A549 (cell line): ENCODE data around the gene GATB. TPM values are rescaled to one million over a fixed set of nuclear protein-coding genes. Genes with fewer than 3 reads are reported as not detected.

Source experiments
- ATAC-seq, 2 experiments: fragments of 200-7000 bp in 1 of 2; fragments of >200 bp in 1 of 2; cut with Nextera tagmentation in 1 of 2; cut with Tn5 transposase in 1 of 2; 3 replicates each; pipeline versions ENCODE4 v1.8.0 to v1.9.1; 2018 to 2020; ENCODE audit warnings: mild to moderate bottlenecking in 1 of 2, moderate library complexity in 1 of 2
- CTCF ChIA-PET: fragments of 300-600 bp; sonication (Branson Sonifier 250); formaldehyde crosslinking; extraction: SDS; loops from one replicate; lab custom pipeline; 2021; ENCODE audit warnings: antibody characterized with exemption, inconsistent platforms; lab: Yijun Ruan, JAX
- POLR2A ChIA-PET: fragments of 350-600 bp; formaldehyde crosslinking; extraction: SDS; loops from one replicate; lab custom pipeline; 2021; ENCODE audit warnings: antibody characterized with exemption, inconsistent platforms; lab: Yijun Ruan, JAX
- DNase-seq, 2 experiments: peaks; one replicate each; pipeline versions ENCODE4 v3.0.0 to v3.0.0-alpha.2; 2011 to 2016; ENCODE audit warnings: low read depth in 1 of 2, low spot score in 1 of 2
- FAIRE-seq: peaks from 2 replicates; lab custom pipeline; 2011; peaks lifted over from hg19 to GRCh38; lab: Jason Lieb, UNC
- H3K27ac ChIP-seq, 2 experiments: fragments of >200 bp; sonication (Bioruptor Twin); formaldehyde crosslinking; 3 replicates each; pipeline ENCODE4 v1.5.1; 2016 to 2017
- H3K4me1 ChIP-seq: fragments of >200 bp; sonication (Bioruptor Twin); formaldehyde crosslinking; 3 replicates; pipeline ENCODE4 v1.6.1; 2016
- H3K4me2 ChIP-seq: fragments of >200 bp; sonication (Bioruptor Twin); formaldehyde crosslinking; 3 replicates; pipeline ENCODE4 v1.6.1; 2016
- H3K4me3 ChIP-seq: fragments of >200 bp; sonication (Bioruptor Twin); formaldehyde crosslinking; 3 replicates; pipeline ENCODE4 v1.5.1; 2016
- H3K9me3 ChIP-seq: fragments of >200 bp; sonication (Bioruptor Twin); formaldehyde crosslinking; 3 replicates; pipeline ENCODE4 v1.6.1; 2016
- BHLHE40 ChIP-seq: IDR thresholded peaks from 2 replicates; pipeline ENCODE4 v1.6.1; 2012; ENCODE audit warnings: low read depth, low read length, inconsistent platforms
- CHD2 ChIP-seq: fragments of 150-350 bp; IDR thresholded peaks from 2 replicates; pipeline ENCODE4 v1.6.1; 2014; ENCODE audit warnings: low read length; ENCODE audit not compliant: partially characterized antibody
- EHF ChIP-seq: fragments of 250-450 bp; sonication (Bioruptor Pico); IDR thresholded peaks from 2 replicates; pipeline ENCODE4 v1.5.0; 2020; ENCODE audit warnings: mild to moderate bottlenecking
- EHMT2 ChIP-seq: fragments of 200-600 bp; sonication (generic); IDR thresholded peaks from 2 replicates; pipeline ENCODE4 v1.6.1; 2016; ENCODE audit warnings: antibody characterized with exemption, low read depth, mild to moderate bottlenecking, moderate library complexity
- ESRRA ChIP-seq: fragments of 150-350 bp; IDR thresholded peaks from 2 replicates; pipeline ENCODE4 v1.6.1; 2014; ENCODE audit warnings: mild to moderate bottlenecking, low read length, borderline replicate concordance
- FOSB ChIP-seq: fragments of 250-450 bp; sonication (Bioruptor Pico); IDR thresholded peaks from 2 replicates; pipeline ENCODE4 v1.5.0; 2020; ENCODE audit warnings: mild to moderate bottlenecking, moderate library complexity
- FOSL2 ChIP-seq, 2 experiments: fragments of 450-650 bp in 1 of 2; fragments of >200 bp in 1 of 2; sonication (Bioruptor Twin) in 1 of 2; formaldehyde crosslinking; IDR thresholded peaks; 2 replicates each; pipeline versions ENCODE4 v1.5.0 to v1.6.1; 2016 to 2020; ENCODE audit warnings: mild to moderate bottlenecking in 1 of 2, moderate library complexity in 1 of 2
- HDAC2 ChIP-seq: fragments of 200-600 bp; sonication (generic); IDR thresholded peaks from 2 replicates; pipeline ENCODE4 v1.6.1; 2016
- HES2 ChIP-seq: fragments of >200 bp; sonication (Bioruptor Twin); formaldehyde crosslinking; IDR thresholded peaks from 2 replicates; pipeline ENCODE4 v1.6.1; 2016
- HEYL ChIP-seq: fragments of 250-450 bp; sonication (Bioruptor Pico); IDR thresholded peaks from 2 replicates; pipeline ENCODE4 v1.8.0; 2021; ENCODE audit warnings: mild to moderate bottlenecking, moderate library complexity
- HOXB13 ChIP-seq: fragments of 250-450 bp; sonication (Bioruptor Pico); IDR thresholded peaks from 2 replicates; pipeline ENCODE4 v1.5.0; 2020; ENCODE audit warnings: low read depth, mild to moderate bottlenecking, moderate library complexity
- JUN ChIP-seq, 2 experiments: fragments of >200 bp; sonication (Bioruptor Twin); formaldehyde crosslinking; IDR thresholded peaks; 2 replicates in 1 of 2; 3 replicates in 1 of 2; pipeline ENCODE4 v1.6.1; 2016 to 2017
- JUNB ChIP-seq: fragments of >200 bp; sonication (Bioruptor Twin); formaldehyde crosslinking; IDR thresholded peaks from 2 replicates; pipeline ENCODE4 v1.6.1; 2016
- MAZ ChIP-seq: fragments of 150-350 bp; IDR thresholded peaks from 2 replicates; pipeline ENCODE4 v1.6.1; 2014; ENCODE audit warnings: antibody characterized with exemption, low read depth, low read length, borderline replicate concordance
- NFE2L2 ChIP-seq: fragments of 150-350 bp; conservative IDR thresholded peaks from 2 replicates; pipeline ENCODE4 v1.6.1; 2014; ENCODE audit warnings: low read length
- NR3C1 ChIP-seq: fragments of >200 bp; sonication (Bioruptor Twin); formaldehyde crosslinking; IDR thresholded peaks from 3 replicates; pipeline ENCODE4 v1.6.1; 2017
- POLR2A ChIP-seq: IDR thresholded peaks from 2 replicates; pipeline ENCODE4 v1.6.1; 2012; ENCODE audit warnings: mild to moderate bottlenecking, low read length
- RFX5 ChIP-seq: fragments of 450-650 bp; IDR thresholded peaks from 2 replicates; pipeline ENCODE4 v1.7.1; 2014; ENCODE audit warnings: antibody characterized with exemption, mild to moderate bottlenecking, moderate library complexity
- RNF2 ChIP-seq: fragments of 200-600 bp; sonication (generic); IDR thresholded peaks from 2 replicates; pipeline ENCODE4 v1.6.1; 2016; ENCODE audit warnings: low read depth, mild to moderate bottlenecking, antibody characterized with exemption, moderate library complexity, borderline replicate concordance
- SMC3 ChIP-seq: fragments of >200 bp; sonication (Bioruptor Twin); formaldehyde crosslinking; IDR thresholded peaks from 3 replicates; pipeline ENCODE4 v1.6.1; 2018; ENCODE audit warnings: inconsistent platforms
- ZSCAN20 ChIP-seq: fragments of 250-450 bp; sonication (Bioruptor Pico); IDR thresholded peaks from 2 replicates; pipeline ENCODE4 v1.8.0; 2022; ENCODE audit warnings: mild to moderate bottlenecking, moderate library complexity
- WGBS: methylation state at CpG from one replicate; pipeline ENCODE4 v1.1.6; 2017; ENCODE audit errors: missing lambda C conversion rate; 5-methylcytosine and 5-hydroxymethylcytosine counted together
- polyA plus RNA-seq, 4 experiments: library from polyadenylated mRNA; depleted of rRNA in 3 of 4; stranded (reverse); fragments of >200 nt; fragmentation: RNase III in 1 of 4; extraction: RNeasy Plus Mini Kit Qiagen cat#74134 plus additional on column Dnase treatment in 1 of 4; gene quantifications; 2 replicates in 3 of 4; 3 replicates in 1 of 4; pipeline ENCODE4 v1.2.3, GENCODE V29; 2011 to 2017
- TF ChIP-seq, protein P1 (sequence below): IDR thresholded peaks from 2 replicates; pipeline ENCODE4 v1.6.1; 2012
- TF ChIP-seq, protein P2 (sequence below): IDR thresholded peaks from 2 replicates; pipeline ENCODE4 v1.6.1; 2012; ENCODE audit warnings: low read depth, borderline replicate concordance
- TF ChIP-seq, protein P3 (sequence below): fragments of >200 bp; sonication (Bioruptor Twin); formaldehyde crosslinking; IDR thresholded peaks from 3 replicates; pipeline ENCODE4 v1.5.1; 2016
- TF ChIP-seq, protein P4 (sequence below): fragments of 150-350 bp; IDR thresholded peaks from 2 replicates; pipeline ENCODE4 v1.6.1; 2014; ENCODE audit warnings: low read depth, mild to moderate bottlenecking, low read length

GATB gene
- polyA plus RNA-seq, 2 of the 4 experiments (the other 2 are of a cell fraction) = 12.1 to 17.8 TPM

DNA sequence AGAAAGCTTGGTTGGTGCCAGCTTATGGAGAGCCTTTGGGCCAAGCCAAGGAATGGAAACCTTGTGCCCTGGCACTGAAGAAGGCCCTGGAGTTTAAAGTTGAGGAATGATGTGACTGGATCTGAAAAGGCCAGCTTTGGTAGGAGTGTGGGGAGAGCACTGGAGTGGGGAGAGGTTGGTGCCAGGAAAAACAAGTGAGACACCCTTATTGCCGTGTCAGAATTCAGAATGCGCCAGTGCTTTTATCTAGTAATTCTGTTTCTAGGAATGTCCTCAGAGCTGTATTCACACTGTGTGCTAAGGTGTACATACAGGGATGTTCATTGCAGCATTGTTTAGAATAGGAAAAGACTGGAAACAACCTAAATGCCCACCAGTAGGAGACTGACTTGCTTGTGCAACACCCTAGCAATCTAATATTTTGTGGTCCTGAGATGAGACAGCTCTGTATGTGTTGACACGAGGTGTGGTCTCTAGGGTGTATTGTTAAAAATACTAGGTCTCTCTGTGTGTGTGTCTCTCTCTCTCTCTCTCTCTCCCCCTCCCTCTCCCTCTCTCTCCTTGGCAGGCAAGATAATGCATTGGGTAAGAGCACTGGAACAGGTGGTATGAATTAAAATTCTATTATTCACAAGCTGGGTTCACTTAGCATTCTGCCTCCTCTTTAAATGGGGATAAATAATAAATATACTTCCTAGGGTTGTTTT lies 107.8 kb downstream of the GATB start:
- ATAC-seq (no peak), FAIRE-seq (no peak), DNase-seq (no peak)
- Histone ChIP-seq H3K9me3 (no peaks in the 10 kb centered on the region), H3K4me1 (no peaks in the 10 kb centered on the region), H3K27ac (no peak overlapping the region), H3K4me2 (no peak overlapping the region), H3K4me3 (no peak overlapping the region)
- WGBS = 63% methylated on average over 3 of the region's 3 CpGs
- TF ChIP-seq NFE2L2 (no peak), HEYL (CRISPR knock-in tag) (no peak)
- TF ChIP-seq, protein P1, sequence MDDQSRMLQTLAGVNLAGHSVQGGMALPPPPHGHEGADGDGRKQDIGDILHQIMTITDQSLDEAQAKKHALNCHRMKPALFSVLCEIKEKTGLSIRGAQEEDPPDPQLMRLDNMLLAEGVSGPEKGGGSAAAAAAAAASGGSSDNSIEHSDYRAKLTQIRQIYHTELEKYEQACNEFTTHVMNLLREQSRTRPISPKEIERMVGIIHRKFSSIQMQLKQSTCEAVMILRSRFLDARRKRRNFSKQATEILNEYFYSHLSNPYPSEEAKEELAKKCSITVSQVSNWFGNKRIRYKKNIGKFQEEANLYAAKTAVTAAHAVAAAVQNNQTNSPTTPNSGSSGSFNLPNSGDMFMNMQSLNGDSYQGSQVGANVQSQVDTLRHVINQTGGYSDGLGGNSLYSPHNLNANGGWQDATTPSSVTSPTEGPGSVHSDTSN = no peak
- ChIA-PET POLR2A (interaction anchor here (0.6 kb wide), 1 partner anchor 23 kb away, joined by 3 read pairs; no protein-coding TSS in a partner anchor), CTCF (no interaction called here)

GRCh38 chr4:151651496-151651895 lies 109.3 kb downstream of the GATB start:
- H3K4me2 ChIP-seq = no peak overlapping the region
- no peak for TF ChIP-seq FOSB (CRISPR knock-in tag)
- TF ChIP-seq SMC3 = no peak
- no peak for TF ChIP-seq HES2
- TF ChIP-seq EHF (CRISPR knock-in tag) = no peak
- TF ChIP-seq JUN (IDR thresholded peaks at IDR 0.05) = no peak
- TF ChIP-seq CHD2 = no peak
- TF ChIP-seq HOXB13 (CRISPR knock-in tag) = no peak
- TF ChIP-seq, protein P2, sequence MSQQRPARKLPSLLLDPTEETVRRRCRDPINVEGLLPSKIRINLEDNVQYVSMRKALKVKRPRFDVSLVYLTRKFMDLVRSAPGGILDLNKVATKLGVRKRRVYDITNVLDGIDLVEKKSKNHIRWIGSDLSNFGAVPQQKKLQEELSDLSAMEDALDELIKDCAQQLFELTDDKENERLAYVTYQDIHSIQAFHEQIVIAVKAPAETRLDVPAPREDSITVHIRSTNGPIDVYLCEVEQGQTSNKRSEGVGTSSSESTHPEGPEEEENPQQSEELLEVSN = no peak
- no peak for TF ChIP-seq JUNB
- no peak for TF ChIP-seq HDAC2
- no peak for TF ChIP-seq EHMT2
- TF ChIP-seq, protein P3, sequence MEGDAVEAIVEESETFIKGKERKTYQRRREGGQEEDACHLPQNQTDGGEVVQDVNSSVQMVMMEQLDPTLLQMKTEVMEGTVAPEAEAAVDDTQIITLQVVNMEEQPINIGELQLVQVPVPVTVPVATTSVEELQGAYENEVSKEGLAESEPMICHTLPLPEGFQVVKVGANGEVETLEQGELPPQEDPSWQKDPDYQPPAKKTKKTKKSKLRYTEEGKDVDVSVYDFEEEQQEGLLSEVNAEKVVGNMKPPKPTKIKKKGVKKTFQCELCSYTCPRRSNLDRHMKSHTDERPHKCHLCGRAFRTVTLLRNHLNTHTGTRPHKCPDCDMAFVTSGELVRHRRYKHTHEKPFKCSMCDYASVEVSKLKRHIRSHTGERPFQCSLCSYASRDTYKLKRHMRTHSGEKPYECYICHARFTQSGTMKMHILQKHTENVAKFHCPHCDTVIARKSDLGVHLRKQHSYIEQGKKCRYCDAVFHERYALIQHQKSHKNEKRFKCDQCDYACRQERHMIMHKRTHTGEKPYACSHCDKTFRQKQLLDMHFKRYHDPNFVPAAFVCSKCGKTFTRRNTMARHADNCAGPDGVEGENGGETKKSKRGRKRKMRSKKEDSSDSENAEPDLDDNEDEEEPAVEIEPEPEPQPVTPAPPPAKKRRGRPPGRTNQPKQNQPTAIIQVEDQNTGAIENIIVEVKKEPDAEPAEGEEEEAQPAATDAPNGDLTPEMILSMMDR = no peak
- TF ChIP-seq NR3C1 = no peak
- TF ChIP-seq, protein P4, sequence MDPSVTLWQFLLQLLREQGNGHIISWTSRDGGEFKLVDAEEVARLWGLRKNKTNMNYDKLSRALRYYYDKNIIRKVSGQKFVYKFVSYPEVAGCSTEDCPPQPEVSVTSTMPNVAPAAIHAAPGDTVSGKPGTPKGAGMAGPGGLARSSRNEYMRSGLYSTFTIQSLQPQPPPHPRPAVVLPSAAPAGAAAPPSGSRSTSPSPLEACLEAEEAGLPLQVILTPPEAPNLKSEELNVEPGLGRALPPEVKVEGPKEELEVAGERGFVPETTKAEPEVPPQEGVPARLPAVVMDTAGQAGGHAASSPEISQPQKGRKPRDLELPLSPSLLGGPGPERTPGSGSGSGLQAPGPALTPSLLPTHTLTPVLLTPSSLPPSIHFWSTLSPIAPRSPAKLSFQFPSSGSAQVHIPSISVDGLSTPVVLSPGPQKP = no peak
- ATAC-seq (no peak), DNase-seq (no peak), FAIRE-seq (no peak)
- H3K27ac ChIP-seq = no peak overlapping the region
- no peaks in the 10 kb centered on the region for H3K9me3 ChIP-seq
- no peak overlapping the region for H3K4me3 ChIP-seq
- no peaks in the 10 kb centered on the region for H3K4me1 ChIP-seq
- 21% methylated on average over 1 of the region's 1 CpG for WGBS
- ChIA-PET CTCF (no interaction called here), POLR2A (no interaction called here)

DNA sequence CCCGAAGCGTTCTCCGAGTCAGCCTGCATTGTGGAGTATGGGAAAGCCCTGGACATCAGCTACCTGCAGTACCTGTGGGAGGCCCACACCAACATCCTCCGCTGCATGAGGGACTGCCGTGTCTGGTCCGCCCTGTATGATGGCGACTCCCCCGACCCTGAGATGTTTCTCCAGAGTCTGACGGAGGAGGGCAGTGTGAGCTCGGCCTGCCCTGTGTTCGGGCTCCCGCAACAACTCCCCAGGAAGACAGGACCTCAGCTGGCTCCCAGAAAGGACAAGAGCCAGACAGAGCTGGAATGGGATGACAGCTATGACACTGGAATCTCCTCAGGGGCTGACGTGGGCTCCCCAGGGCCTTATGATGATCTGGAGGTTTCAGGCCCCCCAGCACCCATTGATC lies 111.3 kb downstream of the GATB start:
- no peak overlapping the region for H3K4me2 ChIP-seq
- H3K27ac ChIP-seq = no peak overlapping the region
- H3K9me3 ChIP-seq = no peaks in the 10 kb centered on the region
- TF ChIP-seq POLR2A (no peak), MAZ (no peak), ZSCAN20 (CRISPR knock-in tag) (no peak), RFX5 (no peak), NFE2L2 (no peak), FOSL2 (IDR thresholded peaks at IDR 0.05) (no peak), FOSL2 (CRISPR knock-in tag; IDR thresholded peaks at IDR 0.05) (no peak), BHLHE40 (no peak), ESRRA (no peak), NR3C1 (no peak), JUNB (no peak), RNF2 (no peak)
- TF ChIP-seq, all 56 proteins: peak for 0
- DNase-seq = no peak
- FAIRE-seq = no peak
- ChIA-PET POLR2A (no interaction called here), CTCF (no interaction called here)
- WGBS = 61% methylated on average over 4 of the region's 13 CpGs
- ATAC-seq = peak in 1 of 2 experiments; percentile 51; a peak in 3 of 6 replicates
- no peaks in the 10 kb centered on the region for H3K4me1 ChIP-seq
- H3K4me3 ChIP-seq = no peak overlapping the region
